Neural progenitor cell (in vitro differentiated cells): ENCODE data around the gene NALCN. TPM values are rescaled to one million over a fixed set of nuclear protein-coding genes. Genes with fewer than 3 reads are reported as not detected.

Source experiments
- DNase-seq: peaks from one replicate; pipeline ENCODE4 v3.0.0-alpha.2; 2016; ENCODE audit warnings: low spot score
- H2AFZ ChIP-seq: fragments of 200-600 bp; sonication (generic); replicated peaks from 2 replicates; pipeline ENCODE4 v1.6.1; 2016; ENCODE audit warnings: antibody characterized with exemption
- H3F3A ChIP-seq: fragments of 200-600 bp; sonication (generic); 2 replicates; pipeline ENCODE4 v1.6.1; 2016; ENCODE audit warnings: antibody characterized with exemption, low read depth
- H3K27ac ChIP-seq: fragments of 200-600 bp; sonication (generic); 2 replicates; pipeline ENCODE4 v1.5.1; 2016; ENCODE audit warnings: mild to moderate bottlenecking
- H3K27me3 ChIP-seq: fragments of 200-600 bp; sonication (generic); 2 replicates; pipeline ENCODE4 v1.6.1; 2016; ENCODE audit warnings: mild to moderate bottlenecking, moderate library complexity
- H3K36me3 ChIP-seq: fragments of 200-600 bp; sonication (generic); 2 replicates; pipeline ENCODE4 v1.5.1; 2016
- H3K4me1 ChIP-seq: fragments of 200-600 bp; sonication (generic); 2 replicates; pipeline ENCODE4 v1.6.1; 2016; ENCODE audit warnings: mixed run types
- H3K4me2 ChIP-seq: fragments of 200-600 bp; sonication (generic); 2 replicates; pipeline ENCODE4 v1.6.1; 2016
- H3K4me3 ChIP-seq: fragments of 200-600 bp; sonication (generic); 2 replicates; pipeline ENCODE4 v1.5.1; 2016
- H3K79me2 ChIP-seq: fragments of 200-600 bp; sonication (generic); 2 replicates; pipeline ENCODE4 v1.6.1; 2016; ENCODE audit warnings: low read depth
- H3K9ac ChIP-seq: fragments of 200-600 bp; sonication (generic); 2 replicates; pipeline ENCODE4 v1.6.1; 2016
- H3K9me3 ChIP-seq: fragments of 200-600 bp; sonication (generic); 2 replicates; pipeline ENCODE4 v1.5.1; 2016; ENCODE audit warnings: low read depth
- H4K20me1 ChIP-seq: fragments of 200-600 bp; sonication (generic); 2 replicates; pipeline ENCODE4 v1.6.1; 2016; ENCODE audit warnings: low read depth
- H3K27ac Mint-ChIP-seq: 3 replicates; pipeline ENCODE4 v1.8.0; 2021; ENCODE audit warnings: mixed read lengths
- H3K27me3 Mint-ChIP-seq: 2 replicates; pipeline ENCODE4 v1.8.0; 2022; ENCODE audit warnings: low read depth, mild to moderate bottlenecking, inconsistent platforms, moderate library complexity, mixed read lengths; ENCODE audit not compliant: insufficient read depth
- H3K36me3 Mint-ChIP-seq: 3 replicates; pipeline ENCODE4 v1.8.0; 2021; ENCODE audit warnings: mixed read lengths
- H3K4me1 Mint-ChIP-seq: 3 replicates; pipeline ENCODE4 v1.8.0; 2021; ENCODE audit warnings: mixed read lengths
- H3K4me3 Mint-ChIP-seq: 3 replicates; pipeline ENCODE4 v1.8.0; 2021; ENCODE audit warnings: mild to moderate bottlenecking, moderate library complexity, mixed read lengths
- H3K9me3 Mint-ChIP-seq: 3 replicates; pipeline ENCODE4 v1.8.0; 2020; ENCODE audit warnings: mixed read lengths
- EZH2 ChIP-seq: fragments of 200-600 bp; sonication (generic); IDR thresholded peaks from 2 replicates; pipeline ENCODE4 v1.6.1; 2017; ENCODE audit warnings: antibody characterized with exemption, mild to moderate bottlenecking, moderate library complexity
- EZH2phosphoT487 ChIP-seq: fragments of 200-600 bp; sonication (generic); IDR thresholded peaks from 2 replicates; pipeline ENCODE4 v1.6.1; 2017; ENCODE audit warnings: antibody characterized with exemption
- total RNA-seq: library from RNA; depleted of rRNA; stranded (reverse); fragments of >200 nt; gene quantifications from 2 replicates; pipeline ENCODE4 v1.2.3, GENCODE V29; 2015; ENCODE audit warnings: low replicate concordance
- TF ChIP-seq, protein P1 (sequence below): fragments of 200-600 bp; sonication (generic); IDR thresholded peaks from 2 replicates; pipeline ENCODE4 v1.5.1; 2017; ENCODE audit warnings: antibody characterized with exemption, mild to moderate bottlenecking

The NALCN gene
- total RNA-seq, 1 donor from 2014 or later, result 1.1 TPM

DNA sequence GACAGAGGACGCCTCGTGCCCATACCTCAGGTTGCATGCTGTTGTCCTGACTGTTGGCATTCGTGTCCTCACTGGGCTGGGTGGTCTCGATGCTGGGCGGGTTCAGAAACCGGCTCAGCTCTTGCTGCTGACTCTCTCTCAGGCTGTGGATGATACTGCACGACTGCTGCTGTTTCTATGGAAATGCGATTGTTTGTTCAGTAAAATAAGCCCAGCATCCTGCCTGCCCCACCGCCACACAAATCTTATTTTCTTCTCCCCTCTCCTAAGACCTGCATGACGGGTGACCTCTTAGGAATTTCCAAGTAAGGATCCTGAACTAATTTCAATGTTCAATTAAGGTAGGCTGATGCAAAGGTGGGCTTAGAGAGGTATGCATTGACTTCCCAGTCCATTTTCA lies 356.5 kb downstream of the NALCN start:
- Histone ChIP-seq H3K27ac (no peak overlapping the region), H3F3A (no peaks in the 10 kb centered on the region), H3K4me1 (peaks cover 9% of the 10 kb centered on the region), H3K4me2 (no peak overlapping the region), H3K36me3 (no peaks in the 10 kb centered on the region), H2AFZ (no peak overlapping the region), H3K79me2 (no peaks in the 10 kb centered on the region), H3K27me3 (no peaks in the 10 kb centered on the region), H4K20me1 (no peaks in the 10 kb centered on the region), H3K9ac (no peak overlapping the region), H3K4me3 (no peak overlapping the region), H3K9me3 (no peaks in the 10 kb centered on the region)
- no peak overlapping the region for H3K4me3 Mint-ChIP-seq
- peaks cover 2% of the 10 kb centered on the region for H3K9me3 Mint-ChIP-seq
- TF ChIP-seq EZH2 (no peak), EZH2phosphoT487 (no peak)
- TF ChIP-seq, protein P1, sequence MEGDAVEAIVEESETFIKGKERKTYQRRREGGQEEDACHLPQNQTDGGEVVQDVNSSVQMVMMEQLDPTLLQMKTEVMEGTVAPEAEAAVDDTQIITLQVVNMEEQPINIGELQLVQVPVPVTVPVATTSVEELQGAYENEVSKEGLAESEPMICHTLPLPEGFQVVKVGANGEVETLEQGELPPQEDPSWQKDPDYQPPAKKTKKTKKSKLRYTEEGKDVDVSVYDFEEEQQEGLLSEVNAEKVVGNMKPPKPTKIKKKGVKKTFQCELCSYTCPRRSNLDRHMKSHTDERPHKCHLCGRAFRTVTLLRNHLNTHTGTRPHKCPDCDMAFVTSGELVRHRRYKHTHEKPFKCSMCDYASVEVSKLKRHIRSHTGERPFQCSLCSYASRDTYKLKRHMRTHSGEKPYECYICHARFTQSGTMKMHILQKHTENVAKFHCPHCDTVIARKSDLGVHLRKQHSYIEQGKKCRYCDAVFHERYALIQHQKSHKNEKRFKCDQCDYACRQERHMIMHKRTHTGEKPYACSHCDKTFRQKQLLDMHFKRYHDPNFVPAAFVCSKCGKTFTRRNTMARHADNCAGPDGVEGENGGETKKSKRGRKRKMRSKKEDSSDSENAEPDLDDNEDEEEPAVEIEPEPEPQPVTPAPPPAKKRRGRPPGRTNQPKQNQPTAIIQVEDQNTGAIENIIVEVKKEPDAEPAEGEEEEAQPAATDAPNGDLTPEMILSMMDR, result no peak
- H3K36me3 Mint-ChIP-seq, result no peaks in the 10 kb centered on the region
- peaks cover 16% of the 10 kb centered on the region for H3K4me1 Mint-ChIP-seq
- H3K27me3 Mint-ChIP-seq, result peaks cover 2% of the 10 kb centered on the region
- no peak for DNase-seq
- peak overlapping the region; percentile 38 for H3K27ac Mint-ChIP-seq

DNA sequence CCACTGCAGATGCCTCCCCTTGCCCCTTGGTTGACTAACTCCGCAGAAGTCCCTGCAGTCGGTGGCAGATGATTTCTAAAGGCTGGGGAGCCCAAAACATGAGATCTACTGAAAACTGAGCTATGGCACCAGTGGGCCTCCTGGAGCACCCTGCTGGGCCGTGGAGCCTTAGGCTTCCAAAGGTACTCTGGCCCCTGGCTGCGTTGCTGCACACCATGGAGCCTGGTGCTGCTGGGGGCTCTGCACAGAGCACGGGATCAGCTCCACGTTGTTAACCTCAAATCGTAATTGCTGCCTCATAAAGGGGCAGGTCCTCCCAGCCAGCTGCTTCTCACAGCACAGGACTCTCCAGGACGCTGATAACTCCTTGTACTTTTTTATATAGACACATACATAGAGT lies 357.5 kb downstream of the NALCN start:
- peaks cover 16% of the 10 kb centered on the region for H3K4me1 Mint-ChIP-seq
- no peaks in the 10 kb centered on the region for H3K9me3 ChIP-seq
- H3K9ac ChIP-seq, result no peak overlapping the region
- H3K79me2 ChIP-seq, result no peaks in the 10 kb centered on the region
- peaks cover 9% of the 10 kb centered on the region for H3K4me1 ChIP-seq
- no peaks in the 10 kb centered on the region for H3K36me3 Mint-ChIP-seq
- no peak for TF ChIP-seq EZH2
- H3K4me3 ChIP-seq, result no peak overlapping the region
- no peak overlapping the region for H3K27ac ChIP-seq
- no peak overlapping the region for H3K27ac Mint-ChIP-seq
- H3K27me3 Mint-ChIP-seq, result peaks cover 2% of the 10 kb centered on the region
- no peaks in the 10 kb centered on the region for H4K20me1 ChIP-seq
- H3F3A ChIP-seq, result no peaks in the 10 kb centered on the region
- H3K36me3 ChIP-seq, result no peaks in the 10 kb centered on the region
- DNase-seq, result no peak
- H3K27me3 ChIP-seq, result no peaks in the 10 kb centered on the region
- no peak overlapping the region for H3K4me2 ChIP-seq
- no peak overlapping the region for H3K4me3 Mint-ChIP-seq
- peaks cover 2% of the 10 kb centered on the region for H3K9me3 Mint-ChIP-seq
- no peak overlapping the region for H2AFZ ChIP-seq

DNA sequence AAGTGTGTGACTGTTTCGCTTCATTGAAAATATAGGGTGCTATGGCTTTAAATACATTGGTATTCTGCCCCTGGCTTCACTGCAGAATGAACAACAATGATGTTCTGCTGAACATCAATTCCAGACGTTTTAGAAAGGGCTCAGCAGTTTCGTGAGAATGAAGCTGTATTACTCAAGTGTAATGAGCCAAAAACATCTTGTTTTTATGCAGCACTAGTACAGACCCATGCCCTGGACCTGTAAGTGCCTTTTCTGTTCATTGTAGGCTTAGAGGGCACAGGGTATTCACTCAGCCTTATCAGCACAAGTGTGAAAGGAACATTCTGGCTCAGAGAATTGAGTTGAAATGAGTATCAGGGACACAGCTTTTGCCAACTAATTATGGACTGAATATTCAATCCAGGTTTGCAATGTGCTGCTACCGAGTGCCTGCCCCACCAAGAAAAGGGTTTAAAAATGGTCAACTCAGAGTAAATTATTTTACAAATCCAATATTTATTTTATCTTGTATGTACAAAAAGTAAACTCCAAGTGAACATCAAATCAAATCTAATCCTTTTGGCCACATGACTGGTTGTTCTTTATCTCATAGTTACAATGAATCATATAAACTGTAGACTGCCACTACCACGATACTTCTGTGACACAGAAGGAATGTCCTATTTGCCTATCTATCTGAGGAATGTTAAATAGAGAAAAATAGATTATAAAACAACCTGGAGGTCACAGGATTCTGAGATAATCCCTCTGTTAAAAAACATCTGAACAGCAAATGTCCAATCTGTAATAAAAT lies 362.8 kb downstream of the NALCN start:
- Histone ChIP-seq H3K79me2 (no peaks in the 10 kb centered on the region), H4K20me1 (no peaks in the 10 kb centered on the region), H3K4me3 (no peak overlapping the region), H2AFZ (no peak overlapping the region), H3F3A (no peaks in the 10 kb centered on the region), H3K27ac (no peak overlapping the region), H3K9ac (no peak overlapping the region), H3K27me3 (no peaks in the 10 kb centered on the region), H3K4me2 (no peak overlapping the region), H3K36me3 (no peaks in the 10 kb centered on the region), H3K9me3 (no peaks in the 10 kb centered on the region), H3K4me1 (peaks cover 9% of the 10 kb centered on the region)
- no peaks in the 10 kb centered on the region for H3K36me3 Mint-ChIP-seq
- DNase-seq, result no peak
- peaks cover 2% of the 10 kb centered on the region for H3K9me3 Mint-ChIP-seq
- peaks cover 13% of the 10 kb centered on the region for H3K4me1 Mint-ChIP-seq
- H3K27me3 Mint-ChIP-seq, result no peaks in the 10 kb centered on the region
- no peak overlapping the region for H3K4me3 Mint-ChIP-seq
- no peak for TF ChIP-seq EZH2
- TF ChIP-seq, protein P1, result no peak
- no peak for TF ChIP-seq EZH2phosphoT487
- H3K27ac Mint-ChIP-seq, result no peak overlapping the region

DNA sequence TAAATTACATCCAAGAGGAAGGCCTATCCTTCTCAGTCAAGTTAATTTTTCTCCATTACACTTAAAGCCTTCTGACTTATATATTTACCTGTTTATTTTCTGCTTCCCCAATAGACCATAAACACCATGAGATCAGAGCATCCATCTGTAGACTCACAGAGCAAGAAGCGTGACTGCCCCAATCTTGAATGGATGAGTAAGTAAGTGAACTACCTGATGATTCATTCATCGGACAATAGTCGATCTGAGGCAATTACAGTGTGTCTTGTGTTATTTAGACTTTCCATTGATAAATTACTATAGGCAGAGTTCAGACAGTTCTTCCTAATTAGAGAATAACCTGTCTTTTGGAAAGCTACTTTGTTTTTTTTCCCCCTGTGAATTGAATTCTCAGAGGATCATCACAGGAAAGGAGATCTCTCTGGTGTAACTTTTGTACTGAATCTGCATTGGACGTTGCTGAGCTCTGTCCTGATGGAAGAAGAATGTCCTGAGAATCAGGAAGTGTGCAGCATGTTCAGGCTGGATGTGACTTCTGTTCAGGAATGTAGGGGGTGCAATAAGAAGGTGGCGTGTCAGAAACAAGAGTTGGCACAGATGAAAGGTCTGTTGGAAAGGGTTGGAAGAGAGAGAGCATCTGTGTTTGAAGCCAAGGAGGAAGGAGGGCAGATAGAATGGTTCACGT lies 367.0 kb downstream of the NALCN start:
- H3K27me3 ChIP-seq, result no peaks in the 10 kb centered on the region
- Mint-ChIP-seq H3K9me3 (peaks cover 12% of the 10 kb centered on the region), H3K27ac (no peak overlapping the region), H3K36me3 (no peaks in the 10 kb centered on the region), H3K4me3 (no peak overlapping the region), H3K4me1 (peaks cover 3% of the 10 kb centered on the region), H3K27me3 (no peaks in the 10 kb centered on the region)
- H3K79me2 ChIP-seq, result no peaks in the 10 kb centered on the region
- no peak overlapping the region for H2AFZ ChIP-seq
- H3K9ac ChIP-seq, result no peak overlapping the region
- H3K9me3 ChIP-seq, result no peaks in the 10 kb centered on the region
- H3K4me2 ChIP-seq, result no peak overlapping the region
- no peaks in the 10 kb centered on the region for H3F3A ChIP-seq
- H3K4me3 ChIP-seq, result no peak overlapping the region
- no peaks in the 10 kb centered on the region for H3K4me1 ChIP-seq
- H3K27ac ChIP-seq, result no peak overlapping the region
- H4K20me1 ChIP-seq, result no peaks in the 10 kb centered on the region
- no peak for DNase-seq
- TF ChIP-seq EZH2phosphoT487 (no peak), EZH2 (no peak)
- TF ChIP-seq, protein P1, result no peak
- no peaks in the 10 kb centered on the region for H3K36me3 ChIP-seq
